GM12865 (cell line): ENCODE data around the gene GRID2IP.

Experiments
- DNase-seq: peaks from one replicate; pipeline ENCODE4 v3.0.0; 2010; ENCODE audit warnings: low read depth
- H3K4me3 ChIP-seq: 2 replicates; pipeline ENCODE4 v1.5.1; 2011; ENCODE audit warnings: mild to moderate bottlenecking, low read depth, low read length, control low read depth
- TF ChIP-seq, protein P1 (sequence below): IDR thresholded peaks from 2 replicates; pipeline ENCODE4 v1.5.1; 2011; ENCODE audit warnings: low read length, control low read depth, low read depth, inconsistent platforms; ENCODE audit not compliant: insufficient read depth; ENCODE audit errors: missing control alignments

GRID2IP gene

DNA sequence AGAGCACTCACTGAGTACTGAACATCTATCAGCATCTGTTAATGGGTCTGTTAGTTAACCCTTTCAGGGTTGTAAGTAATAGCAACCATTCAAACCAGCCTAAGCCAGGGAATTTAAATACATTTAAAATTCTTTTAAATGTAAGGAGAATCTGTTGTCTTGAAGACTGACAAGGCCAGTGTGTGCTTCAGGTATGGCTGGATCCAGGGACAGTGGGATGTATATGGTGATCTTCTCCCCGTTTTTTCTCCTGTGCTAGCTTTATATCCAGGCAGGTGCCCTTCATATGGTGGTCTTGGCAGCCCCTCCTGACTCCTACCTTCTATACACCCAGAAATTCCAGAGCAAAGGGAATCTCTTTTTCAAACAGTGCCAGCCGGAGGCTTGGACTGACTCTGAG is 56.9 kb downstream of the GRID2IP start:
- no peak for DNase-seq
- no peak overlapping the region for H3K4me3 ChIP-seq
- TF ChIP-seq, protein P1, sequence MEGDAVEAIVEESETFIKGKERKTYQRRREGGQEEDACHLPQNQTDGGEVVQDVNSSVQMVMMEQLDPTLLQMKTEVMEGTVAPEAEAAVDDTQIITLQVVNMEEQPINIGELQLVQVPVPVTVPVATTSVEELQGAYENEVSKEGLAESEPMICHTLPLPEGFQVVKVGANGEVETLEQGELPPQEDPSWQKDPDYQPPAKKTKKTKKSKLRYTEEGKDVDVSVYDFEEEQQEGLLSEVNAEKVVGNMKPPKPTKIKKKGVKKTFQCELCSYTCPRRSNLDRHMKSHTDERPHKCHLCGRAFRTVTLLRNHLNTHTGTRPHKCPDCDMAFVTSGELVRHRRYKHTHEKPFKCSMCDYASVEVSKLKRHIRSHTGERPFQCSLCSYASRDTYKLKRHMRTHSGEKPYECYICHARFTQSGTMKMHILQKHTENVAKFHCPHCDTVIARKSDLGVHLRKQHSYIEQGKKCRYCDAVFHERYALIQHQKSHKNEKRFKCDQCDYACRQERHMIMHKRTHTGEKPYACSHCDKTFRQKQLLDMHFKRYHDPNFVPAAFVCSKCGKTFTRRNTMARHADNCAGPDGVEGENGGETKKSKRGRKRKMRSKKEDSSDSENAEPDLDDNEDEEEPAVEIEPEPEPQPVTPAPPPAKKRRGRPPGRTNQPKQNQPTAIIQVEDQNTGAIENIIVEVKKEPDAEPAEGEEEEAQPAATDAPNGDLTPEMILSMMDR, result no peak

- TF ChIP-seq, protein P1, result no peak
- no peak overlapping the region for H3K4me3 ChIP-seq
- DNase-seq, result no peak
Measured at GRCh38 chr7:6491194-6491593, 60.1 kb downstream of the GRID2IP start.

GRCh38 chr7:6489612-6490011 is 61.6 kb downstream of the GRID2IP start:
- DNase-seq, result peak; percentile 46
- H3K4me3 ChIP-seq, result no peak overlapping the region
- TF ChIP-seq, protein P1, result no peak

DNA sequence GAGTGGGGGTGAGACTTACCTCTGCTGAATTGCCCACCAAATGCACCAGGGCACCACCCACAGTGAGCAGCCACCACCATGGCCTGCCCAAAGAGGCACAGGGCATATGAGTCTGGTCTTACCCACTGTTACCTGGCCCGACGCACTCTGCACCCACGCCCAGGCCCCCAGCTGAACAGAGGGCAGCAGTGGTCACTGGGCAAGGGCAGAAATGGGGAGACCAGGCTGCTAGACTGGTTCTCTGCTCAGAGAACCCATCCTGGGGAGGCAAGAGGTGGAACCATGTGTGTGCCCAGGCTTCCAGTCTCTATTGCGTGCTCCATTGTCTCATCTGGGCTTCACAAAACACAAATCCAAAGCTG is 64.1 kb downstream of the GRID2IP start:
- TF ChIP-seq, protein P1, result no peak
- no peak overlapping the region for H3K4me3 ChIP-seq
- DNase-seq, result no peak

DNA sequence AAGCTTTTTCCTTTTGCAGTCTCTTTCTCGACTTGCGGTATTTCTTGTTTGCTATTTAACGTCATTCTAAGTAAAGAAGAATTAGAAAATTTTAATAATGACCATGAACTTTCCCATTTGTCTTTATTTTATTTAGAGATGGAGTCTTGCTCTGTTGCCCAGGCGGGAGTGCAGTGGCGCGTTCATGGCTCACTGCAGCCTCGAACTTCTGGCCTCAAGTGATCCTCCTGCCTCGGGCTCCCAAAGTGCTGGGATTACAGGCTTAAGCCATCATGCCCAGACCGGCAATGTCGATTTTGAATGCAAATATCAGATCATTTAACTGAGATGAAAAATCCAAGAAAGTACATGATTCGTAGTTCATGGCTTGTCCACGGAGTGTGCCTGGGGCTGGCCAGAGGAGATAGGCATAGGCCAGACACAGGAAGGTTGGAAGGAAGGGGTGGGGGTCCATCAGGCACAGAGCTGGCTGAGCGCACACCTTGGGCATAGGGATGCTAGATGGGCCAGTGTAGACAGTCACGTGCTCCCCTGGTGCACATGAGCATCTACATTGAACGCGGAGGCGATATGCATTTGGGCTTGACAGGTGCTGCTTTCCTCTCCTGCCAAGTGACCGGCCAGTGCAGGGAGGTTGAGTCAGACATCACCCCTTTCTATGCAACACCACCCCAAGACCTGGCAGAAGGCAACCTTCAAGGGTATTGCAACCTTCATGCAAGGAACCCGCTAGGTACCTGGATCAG is 64.7 kb downstream of the GRID2IP start:
- no peak overlapping the region for H3K4me3 ChIP-seq
- TF ChIP-seq, protein P1, result no peak
- no peak for DNase-seq

- DNase-seq, result no peak
- TF ChIP-seq, protein P1, result no peak
- H3K4me3 ChIP-seq, result peak overlapping the region; percentile 97
Measured at GRCh38 chr7:6482743-6483119, 68.5 kb downstream of the GRID2IP start.

DNA sequence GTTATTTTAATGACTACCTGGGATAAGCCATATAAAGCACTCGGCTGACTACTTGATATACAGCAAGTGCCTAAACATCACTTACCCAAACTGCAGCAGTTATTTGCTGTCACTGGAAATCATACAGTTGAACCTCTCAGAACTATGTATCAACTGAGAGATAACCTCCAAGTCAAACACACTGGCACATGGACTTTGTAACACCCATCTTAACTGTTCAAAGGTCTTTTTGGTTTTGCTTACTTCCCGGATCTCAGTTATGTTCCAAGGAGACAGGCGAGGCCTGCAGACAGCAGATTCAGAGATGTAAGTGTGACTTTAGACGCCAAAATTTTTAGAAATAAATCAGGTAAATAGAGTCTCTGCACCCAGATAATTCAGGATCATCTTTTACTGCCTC is 69.0 kb downstream of the GRID2IP start:
- H3K4me3 ChIP-seq, result peak overlapping the region; percentile 97
- DNase-seq, result no peak
- TF ChIP-seq, protein P1, result no peak
